Daoy (cell line): ENCODE data around the gene CHTF18. TPM values are rescaled to one million over a fixed set of nuclear protein-coding genes. Genes with fewer than 3 reads are reported as not detected.
A peak's percentile ranks its signal among the peaks of the same experiment; 100 is the strongest.
"Not testable (repeated sequence)": the region's sequence is repeated elsewhere in the genome, so short reads cannot be mapped to it uniquely, and the experiment has no call there.

Experiments
- DNase-seq: peaks from one replicate; pipeline ENCODE4 v3.0.0-alpha.2; 2015; ENCODE audit warnings: low read depth
- total RNA-seq: library from RNA; depleted of rRNA; stranded (reverse); fragments of >200 nt; shearing (Covaris generic); gene quantifications from 2 replicates; pipeline ENCODE4 v1.2.3, GENCODE V29; 2014

CHTF18 gene
- total RNA-seq, 1 experiment from 2014 or later: 18.1 TPM

GRCh38 chr16:804193-805048, 16.0 kb downstream of the CHTF18 start:
- DNase-seq: no peak

GRCh38 chr16:805474-805873, 17.1 kb downstream of the CHTF18 start:
- no peak for DNase-seq

GRCh38 chr16:807347-808084, 19.1 kb downstream of the CHTF18 start:
- DNase-seq: peak; percentile 96

- DNase-seq: no peak
Measured at GRCh38 chr16:808085-808386, 19.6 kb downstream of the CHTF18 start.

GRCh38 chr16:813204-813915, 24.9 kb downstream of the CHTF18 start:
- peak; percentile 61 for DNase-seq

GRCh38 chr16:813916-814412, 25.5 kb downstream of the CHTF18 start:
- DNase-seq: no peak

GRCh38 chr16:814974-815373, 26.6 kb downstream of the CHTF18 start:
- DNase-seq: peak; percentile 63

- no peak for DNase-seq
Measured at GRCh38 chr16:815861-816260, 27.4 kb downstream of the CHTF18 start.

GRCh38 chr16:817001-817906, 28.8 kb downstream of the CHTF18 start:
- no peak for DNase-seq

GRCh38 chr16:818132-818531, 29.7 kb downstream of the CHTF18 start:
- DNase-seq: no peak

GRCh38 chr16:818592-818991, 30.2 kb downstream of the CHTF18 start:
- no peak for DNase-seq

- DNase-seq: no peak
Measured at GRCh38 chr16:819336-820043, 31.1 kb downstream of the CHTF18 start.

- not testable (repeated sequence) for DNase-seq
Measured at GRCh38 chr16:820044-820408, 31.6 kb downstream of the CHTF18 start.

GRCh38 chr16:820748-821147, 32.3 kb downstream of the CHTF18 start:
- DNase-seq: no peak

GRCh38 chr16:821751-822150, 33.3 kb downstream of the CHTF18 start:
- no peak for DNase-seq

GRCh38 chr16:822174-822908, 33.9 kb downstream of the CHTF18 start:
- DNase-seq: no peak

GRCh38 chr16:822909-823297, 34.5 kb downstream of the CHTF18 start:
- DNase-seq: no peak

- no peak for DNase-seq
Measured at GRCh38 chr16:824194-824593, 35.8 kb downstream of the CHTF18 start.

GRCh38 chr16:824601-825000, 36.2 kb downstream of the CHTF18 start:
- no peak for DNase-seq
